Stimulated activated CD4-positive, alpha-beta T cell treated with anti-CD3 and anti-CD28 coated beads, Interleukin-2, amount 100 ng/mL, for 4 hours (primary cell): ENCODE results near the gene RPTOR.

Experiments used
- DNase-seq: peaks from one replicate; pipeline ENCODE4 v3.0.0-alpha.2; 2020; ENCODE audit warnings: low read depth

Gene RPTOR

GRCh38 chr17:80818871-80819270 is 274.2 kb downstream of the RPTOR start:
- no peak for DNase-seq

DNA sequence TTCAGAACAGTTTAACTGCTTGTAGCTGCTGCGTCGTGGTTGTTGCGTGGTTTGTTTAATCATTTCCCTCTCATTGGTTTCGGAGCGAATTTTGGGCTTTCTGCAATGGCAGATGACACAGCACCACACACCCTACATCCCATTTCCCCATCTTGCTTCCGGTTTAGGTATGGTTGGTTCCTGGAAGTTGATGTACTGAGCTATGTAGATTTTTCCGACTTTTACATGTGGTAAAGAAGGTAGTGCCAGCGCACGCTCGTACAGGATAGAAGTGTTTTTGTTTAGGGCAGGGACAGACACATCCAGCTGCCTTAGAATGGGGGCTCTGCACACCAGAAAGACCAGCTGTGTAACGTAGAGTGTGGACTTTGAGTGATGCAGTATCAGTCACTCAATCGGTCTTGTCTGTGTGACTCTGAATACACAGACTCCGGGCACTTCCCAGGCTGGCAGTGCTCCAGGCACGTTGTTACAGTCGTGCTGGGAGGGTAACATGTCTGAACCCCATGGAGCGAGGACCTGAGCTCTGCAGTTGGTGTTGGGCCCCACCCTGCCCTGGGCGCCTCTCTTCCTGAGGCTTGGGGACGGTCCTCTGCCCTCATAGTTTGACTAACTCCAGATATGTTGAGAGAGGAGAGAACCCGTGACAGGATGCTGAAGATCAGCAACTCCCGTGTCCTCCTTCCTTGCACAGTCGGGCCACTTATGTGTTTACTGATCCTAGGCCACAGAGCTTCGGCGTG is 275.0 kb downstream of the RPTOR start:
- no peak for DNase-seq

- no peak for DNase-seq
Measured at GRCh38 chr17:80820331-80820730, 275.7 kb downstream of the RPTOR start.

GRCh38 chr17:80821546-80821945 is 276.9 kb downstream of the RPTOR start:
- DNase-seq: no peak

DNA sequence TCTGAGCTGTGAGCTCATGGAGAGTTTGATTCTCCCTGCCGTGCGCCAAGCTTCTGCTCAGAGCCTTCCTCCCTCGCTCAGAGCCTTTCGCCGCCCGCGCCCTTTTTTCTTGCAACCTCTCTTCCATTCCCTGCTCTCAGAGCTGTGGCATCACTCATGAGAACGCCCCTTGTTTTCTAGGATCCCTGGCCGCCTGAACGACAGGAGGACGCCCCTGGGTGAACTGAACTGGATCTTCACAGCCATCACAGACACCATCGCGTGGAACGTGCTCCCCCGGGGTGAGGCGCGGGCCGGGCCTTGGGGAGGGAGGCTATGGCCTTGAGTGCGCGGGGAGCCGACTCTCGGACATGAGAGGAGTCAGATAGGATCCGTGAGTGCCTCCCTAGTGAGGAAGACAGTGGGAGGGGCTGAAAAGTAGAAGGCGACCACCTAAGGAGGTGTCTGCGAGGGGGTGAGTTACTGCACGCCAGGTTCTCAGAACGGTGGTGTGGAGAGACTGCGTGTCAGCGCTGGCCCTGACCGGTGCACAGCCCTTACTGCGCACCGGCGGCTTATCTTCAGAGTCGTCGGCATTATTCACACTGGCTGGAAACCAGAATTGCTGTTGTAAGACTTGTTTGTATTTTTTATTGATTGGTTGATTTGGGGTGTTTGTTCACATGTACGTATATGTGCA is 277.5 kb downstream of the RPTOR start:
- DNase-seq: no peak

- no peak for DNase-seq
Measured at GRCh38 chr17:80822700-80823410, 278.2 kb downstream of the RPTOR start.

DNA sequence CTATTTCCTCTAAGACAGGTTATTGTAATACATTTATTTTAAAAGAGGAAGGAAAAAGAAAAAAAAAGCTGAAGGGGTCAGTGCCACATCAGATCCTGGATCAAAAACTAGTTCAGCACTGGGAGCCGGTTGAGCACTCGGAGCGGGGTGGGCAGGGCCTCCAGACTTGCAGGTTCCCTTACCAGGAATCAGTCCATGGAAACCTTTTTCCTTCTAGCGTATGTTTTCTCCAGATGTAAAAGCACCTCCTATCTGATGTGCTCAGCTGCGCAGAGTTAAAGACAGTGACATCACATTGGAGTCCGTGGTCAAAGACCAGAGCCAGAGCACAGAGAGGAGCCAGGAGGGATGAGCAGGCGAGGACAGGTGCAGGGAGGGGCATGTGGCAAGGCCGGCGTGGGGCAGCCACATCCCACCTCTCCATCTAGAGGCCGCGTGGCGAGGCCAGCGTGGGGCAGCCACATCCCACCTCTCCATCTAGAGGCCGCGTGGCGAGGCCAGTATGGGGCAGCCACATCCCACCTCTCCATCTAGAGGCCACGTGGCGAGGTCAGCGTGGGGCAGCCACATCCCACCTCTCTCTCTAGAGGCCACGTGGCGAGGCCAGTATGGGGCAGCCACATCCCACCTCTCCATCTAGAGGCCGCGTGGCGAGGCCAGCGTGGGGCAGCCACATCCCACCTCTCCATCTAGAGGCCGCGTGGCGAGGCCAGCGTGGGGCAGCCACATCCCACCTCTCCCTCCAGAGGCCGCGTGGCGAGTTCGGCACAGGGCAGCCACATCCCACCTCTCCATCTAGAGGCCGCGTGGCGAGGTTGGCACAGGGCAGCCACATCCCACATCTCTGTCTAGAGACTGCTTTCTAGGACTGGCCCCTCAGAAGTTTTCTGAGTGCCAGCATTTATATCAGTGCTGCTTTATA is 280.2 kb downstream of the RPTOR start:
- DNase-seq: no peak

GRCh38 chr17:80825471-80826345 is 281.1 kb downstream of the RPTOR start:
- no peak for DNase-seq

- DNase-seq: no peak
Measured at GRCh38 chr17:80826346-80826954, 281.8 kb downstream of the RPTOR start.

DNA sequence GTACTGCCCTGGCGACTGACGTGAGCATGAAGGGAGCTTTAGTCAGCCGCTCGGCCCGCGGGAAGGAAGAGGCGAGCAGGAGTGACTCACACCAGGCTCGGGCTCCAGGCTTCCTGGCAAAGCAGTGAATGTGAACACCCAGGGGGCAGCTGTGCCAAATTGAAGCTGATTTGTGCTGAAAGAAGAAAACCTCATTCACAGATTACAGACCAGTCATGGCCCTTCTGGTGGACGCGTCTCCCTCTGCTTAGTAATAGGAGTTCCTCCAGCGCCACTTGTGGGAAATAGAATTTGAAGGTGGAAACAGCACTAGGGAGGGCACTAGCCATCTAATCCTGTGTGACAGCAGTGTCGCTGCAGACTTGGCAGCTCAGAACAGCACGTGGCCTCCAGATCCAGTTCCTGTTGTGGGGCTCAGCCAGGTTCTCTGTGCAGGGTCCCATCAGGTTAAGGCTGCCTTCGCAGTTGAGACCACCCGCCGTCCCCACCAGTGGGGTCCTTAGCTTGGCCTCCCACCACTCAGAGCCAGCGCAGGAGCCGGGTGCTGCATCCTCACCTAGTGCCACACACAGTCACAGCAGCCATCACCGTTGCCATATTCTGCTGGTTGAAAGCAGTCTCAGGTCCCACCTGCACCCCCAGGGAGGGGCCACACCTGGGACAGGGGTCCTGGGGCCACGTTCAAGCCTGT is 282.5 kb downstream of the RPTOR start:
- no peak for DNase-seq

GRCh38 chr17:80827646-80828643 is 283.3 kb downstream of the RPTOR start:
- no peak for DNase-seq

DNA sequence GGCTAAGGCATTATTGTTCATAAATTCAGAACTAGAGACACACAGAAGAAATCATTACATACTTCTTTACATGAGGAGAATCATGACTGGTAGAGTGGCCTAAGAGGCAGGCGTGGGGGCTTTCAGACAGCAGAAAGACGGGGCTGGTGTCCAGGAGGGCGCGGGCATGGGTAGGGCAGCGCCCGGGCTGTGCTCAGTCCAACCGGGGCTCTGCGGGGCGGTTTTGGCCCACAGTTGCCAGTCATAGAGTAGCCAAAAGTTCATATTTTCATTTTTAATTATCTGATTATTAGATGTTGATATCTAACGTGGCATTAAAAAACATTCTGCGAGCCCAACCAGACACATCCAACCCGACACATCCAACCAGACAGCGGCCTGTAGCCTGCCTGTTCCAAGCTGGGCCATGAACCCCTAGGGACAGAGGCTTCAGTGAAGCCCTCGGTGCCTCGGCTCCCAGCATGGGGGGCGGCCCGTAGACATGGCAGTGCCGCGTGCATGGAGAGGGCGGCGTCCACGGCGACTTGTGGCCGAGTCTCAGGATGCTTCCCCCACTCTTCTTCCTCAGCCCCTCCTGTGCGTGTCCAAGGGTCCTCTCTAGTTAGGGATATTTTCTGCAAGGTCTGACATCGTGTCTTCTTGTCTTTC is 284.7 kb downstream of the RPTOR start:
- no peak for DNase-seq

GRCh38 chr17:80830020-80830780 is 285.6 kb downstream of the RPTOR start:
- DNase-seq: no peak

GRCh38 chr17:80831491-80831890 is 286.9 kb downstream of the RPTOR start:
- no peak for DNase-seq

- no peak for DNase-seq
Measured at GRCh38 chr17:80832266-80832676, 287.6 kb downstream of the RPTOR start.

GRCh38 chr17:80832888-80833583 is 288.4 kb downstream of the RPTOR start:
- DNase-seq: peak; percentile 77
